GM23248 (cell line): Measurements from ENCODE around the gene DDI2. TPM values are rescaled to one million over a fixed set of nuclear protein-coding genes. Genes with fewer than 3 reads are reported as not detected.

Experiments used
- DNase-seq: peaks from one replicate; pipeline ENCODE4 v3.0.0-alpha.2; 2015
- H2AFZ ChIP-seq: fragments of 200-600 bp; sonication (generic); 2 replicates; pipeline ENCODE4 v1.6.1; 2016; ENCODE audit warnings: antibody characterized with exemption
- H3F3A ChIP-seq: fragments of 200-600 bp; sonication (generic); 2 replicates; pipeline ENCODE4 v1.6.1; 2016; ENCODE audit warnings: mild to moderate bottlenecking, antibody characterized with exemption, mixed run types; ENCODE audit not compliant: insufficient read depth
- H3K27ac ChIP-seq: fragments of 200-600 bp; sonication (generic); 2 replicates; pipeline ENCODE4 v1.5.1; 2016; ENCODE audit warnings: mild to moderate bottlenecking
- H3K27me3 ChIP-seq: fragments of 200-600 bp; sonication (generic); replicated peaks from 2 replicates; pipeline ENCODE4 v1.6.1; 2016; ENCODE audit warnings: mild to moderate bottlenecking; ENCODE audit not compliant: insufficient read depth
- H3K36me3 ChIP-seq: fragments of 200-600 bp; sonication (generic); 2 replicates; pipeline ENCODE4 v1.6.1; 2016; ENCODE audit warnings: low read depth, mild to moderate bottlenecking
- H3K4me1 ChIP-seq: fragments of 200-600 bp; sonication (generic); 2 replicates; pipeline ENCODE4 v1.6.1; 2016; ENCODE audit warnings: mild to moderate bottlenecking; ENCODE audit not compliant: insufficient read depth
- H3K4me2 ChIP-seq: fragments of 200-600 bp; sonication (generic); one replicate; pipeline ENCODE4 v1.6.1; 2016; ENCODE audit warnings: mild to moderate bottlenecking; ENCODE audit not compliant: unreplicated experiment
- H3K4me3 ChIP-seq: fragments of 200-600 bp; sonication (generic); 2 replicates; pipeline ENCODE4 v1.5.1; 2016; ENCODE audit warnings: mild to moderate bottlenecking
- H3K79me2 ChIP-seq: fragments of 200-600 bp; sonication (generic); 2 replicates; pipeline ENCODE4 v1.6.1; 2016; ENCODE audit warnings: mild to moderate bottlenecking; ENCODE audit not compliant: insufficient read depth
- H3K9ac ChIP-seq: fragments of 200-600 bp; sonication (generic); 2 replicates; pipeline ENCODE4 v1.6.1; 2016; ENCODE audit warnings: mild to moderate bottlenecking
- H3K9me2 ChIP-seq: fragments of 200-600 bp; sonication (generic); 2 replicates; pipeline ENCODE4 v1.6.1; 2016; ENCODE audit warnings: mixed run types, mild to moderate bottlenecking, moderate library complexity; ENCODE audit not compliant: insufficient read depth
- H3K9me3 ChIP-seq: fragments of 200-600 bp; sonication (generic); one replicate; pipeline ENCODE4 v1.6.1; 2017; ENCODE audit warnings: low read depth
- H4K20me1 ChIP-seq: fragments of 200-600 bp; sonication (generic); 2 replicates; pipeline ENCODE4 v1.6.0; 2016; ENCODE audit not compliant: insufficient read depth
- EZH2 ChIP-seq: fragments of 200-600 bp; sonication (generic); IDR thresholded peaks from 2 replicates; pipeline ENCODE4 v1.6.1; 2018; ENCODE audit warnings: antibody characterized with exemption, mild to moderate bottlenecking; ENCODE audit not compliant: insufficient read depth, poor library complexity, severe bottlenecking
- EZH2phosphoT487 ChIP-seq: fragments of 200-600 bp; sonication (generic); IDR thresholded peaks from 2 replicates; pipeline ENCODE4 v1.6.1; 2018; ENCODE audit warnings: antibody characterized with exemption, moderate library complexity, mild to moderate bottlenecking, low read depth; ENCODE audit not compliant: insufficient read depth
- WGBS, 2 experiments: methylation state at CpG; one replicate each; pipeline ENCODE4 v1.1.6; 2015 to 2017; ENCODE audit warnings: low lambda C conversion rate in 2 of 2, low coverage in 1 of 2; ENCODE audit errors: missing lambda C conversion rate in 2 of 2; 5-methylcytosine and 5-hydroxymethylcytosine counted together
- in situ Hi-C: fragments of 300-500 bp; cut with MboI; formaldehyde crosslinking; loops from 2 replicates; pipeline ENCODE4 v1.15.0; 2020
- polyA plus RNA-seq: library from polyadenylated mRNA; unstranded; fragments of >200 nt; fragmentation: Nextera tagmentation; extraction: Ambion mirVana; gene quantifications from 2 replicates; pipeline ENCODE4 v1.2.1, GENCODE V29; 2016
- total RNA-seq: library from RNA; depleted of rRNA; stranded (reverse); fragments of >200 nt; shearing (Covaris generic); gene quantifications from 2 replicates; pipeline ENCODE4 v1.2.3, GENCODE V29; 2014

The DDI2 gene
- total and polyA plus RNA-seq, 2 experiments from 2014 or later = 5.0 to 7.9 TPM

DNA sequence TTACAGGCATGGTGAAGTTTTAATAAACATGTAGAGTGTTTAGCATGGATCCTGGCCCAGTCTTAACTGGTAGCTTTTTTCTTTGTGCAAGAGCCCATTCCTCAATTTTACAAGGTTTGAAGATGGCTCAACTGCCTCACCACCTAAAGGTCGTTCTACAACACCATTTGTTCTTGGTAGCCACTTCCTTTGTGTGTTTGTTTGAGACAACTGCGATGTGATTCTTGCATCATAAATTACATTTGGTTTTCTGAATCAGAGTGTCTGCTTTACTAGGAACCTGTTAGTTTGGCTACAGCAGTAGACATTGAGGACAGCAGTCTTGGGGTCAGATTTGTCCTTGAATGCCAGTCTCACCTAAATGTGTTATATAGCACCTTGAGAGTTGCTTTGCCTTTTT is 70.2 kb downstream of the DDI2 start:
- Histone ChIP-seq H3K4me2 (no peak overlapping the region), H3F3A (peaks cover 11% of the 10 kb centered on the region; the same call in 1 of the 2 replicates), H3K4me1 (peaks cover 28% of the 10 kb centered on the region), H4K20me1 (peaks cover 4% of the 10 kb centered on the region; the same call in 1 of the 2 replicates), H3K36me3 (0 out of 2 replicates have a peak, but pooled peaks cover 3% of the 10 kb centered on the region), H3K79me2 (peaks cover 87% of the 10 kb centered on the region), H3K9me3 (no peaks in the 10 kb centered on the region), H3K27ac (no peak overlapping the region), H3K4me3 (no peak overlapping the region), H3K27me3 (no peaks in the 10 kb centered on the region), H2AFZ (no peak overlapping the region), H3K9ac (no peak overlapping the region), H3K9me2 (no peaks in the 10 kb centered on the region)
- TF ChIP-seq EZH2phosphoT487 = no peak
- 52 to 55% methylated on average over 2 of the region's 2 CpGs for WGBS, 2 experiments
- in situ Hi-C loops = no loop called here
- no peak for DNase-seq

DNA sequence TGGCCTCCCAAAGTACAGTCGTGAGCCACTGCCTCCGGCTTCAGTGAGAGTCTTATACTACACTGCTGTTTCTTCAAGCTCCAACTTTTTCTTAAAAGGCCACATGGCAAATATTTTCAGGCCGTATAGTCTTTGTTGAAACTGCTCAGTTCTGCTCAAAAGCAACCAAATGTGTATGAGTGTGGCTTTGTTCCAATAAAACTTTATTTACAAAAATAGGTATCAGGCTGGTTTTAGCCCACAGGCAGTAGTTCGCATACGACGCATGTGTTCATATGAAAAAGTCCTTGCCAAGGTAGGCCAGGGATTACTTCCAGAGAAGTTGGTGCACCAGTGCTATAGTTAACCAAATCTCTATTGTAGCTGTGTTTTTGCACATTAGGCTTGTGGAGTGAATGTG is 73.1 kb downstream of the DDI2 start:
- no peak overlapping the region for H3K9ac ChIP-seq
- peaks cover 100% of the 10 kb centered on the region for H3K79me2 ChIP-seq
- H4K20me1 ChIP-seq = peaks cover 4% of the 10 kb centered on the region; the same call in 1 of the 2 replicates
- no peaks in the 10 kb centered on the region for H3K27me3 ChIP-seq
- no peak overlapping the region for H2AFZ ChIP-seq
- 0 out of 2 replicates have a peak, but pooled peaks cover 3% of the 10 kb centered on the region for H3K36me3 ChIP-seq
- H3F3A ChIP-seq = 0 out of 2 replicates have a peak, but pooled peaks cover 8% of the 10 kb centered on the region
- peaks cover 26% of the 10 kb centered on the region for H3K4me1 ChIP-seq
- WGBS, 2 experiments = 97 to 99% methylated on average over 6 of the region's 6 CpGs
- H3K9me2 ChIP-seq = no peaks in the 10 kb centered on the region
- H3K9me3 ChIP-seq = no peaks in the 10 kb centered on the region
- no peak overlapping the region for H3K27ac ChIP-seq
- no peak for TF ChIP-seq EZH2
- TF ChIP-seq EZH2phosphoT487 = no peak
- in situ Hi-C loops = no loop called here
- H3K4me3 ChIP-seq = no peak overlapping the region
- H3K4me2 ChIP-seq = no peak overlapping the region
- DNase-seq = no peak

DNA sequence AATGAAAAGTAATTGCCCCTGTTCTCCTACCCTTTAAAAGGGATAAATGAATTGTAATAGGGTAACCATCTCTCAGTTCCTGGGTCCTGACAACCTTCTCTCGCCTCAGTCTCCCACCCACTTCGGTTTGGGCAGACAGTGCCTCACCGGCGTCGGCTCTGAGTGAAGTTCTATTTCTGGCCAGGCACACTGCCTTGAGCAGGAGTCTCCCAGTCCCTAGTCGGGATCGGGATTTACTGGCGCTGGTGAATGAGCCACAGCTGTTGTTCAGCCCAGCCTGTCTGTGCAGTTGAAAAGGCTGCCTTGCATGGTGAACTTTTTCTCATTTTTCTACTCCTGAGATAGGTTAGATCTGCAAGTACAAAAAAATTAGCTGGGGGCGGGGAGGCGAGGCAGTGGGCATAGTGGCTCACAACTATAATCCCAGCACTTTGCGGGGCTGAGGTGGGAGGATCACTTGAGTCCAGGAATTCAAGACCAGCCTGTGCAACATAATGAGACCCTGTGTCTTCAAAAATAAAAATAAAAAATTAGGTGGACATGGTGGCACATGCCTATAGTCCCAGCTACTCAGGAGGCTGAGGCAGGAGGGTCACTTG is 74.3 kb downstream of the DDI2 start:
- H3K9me2 ChIP-seq = no peaks in the 10 kb centered on the region
- 0 out of 2 replicates have a peak overlapping the region, but pooled peaks have one; percentile 18 for H3K9ac ChIP-seq
- 36 to 41% methylated on average over 11 of the region's 11 CpGs for WGBS, 2 experiments
- H3K36me3 ChIP-seq = 0 out of 2 replicates have a peak, but pooled peaks cover 3% of the 10 kb centered on the region
- H3K27me3 ChIP-seq = no peaks in the 10 kb centered on the region
- H3K4me2 ChIP-seq = peak overlapping the region; percentile 20
- in situ Hi-C loops = no loop called here
- peak; percentile 50 for DNase-seq
- peaks cover 100% of the 10 kb centered on the region for H3K79me2 ChIP-seq
- no peak overlapping the region for H3K4me3 ChIP-seq
- peaks cover 4% of the 10 kb centered on the region; the same call in 1 of the 2 replicates for H4K20me1 ChIP-seq
- peak overlapping the region; percentile 22; the same call in 1 of the 2 replicates for H3K27ac ChIP-seq
- TF ChIP-seq EZH2 (no peak), EZH2phosphoT487 (no peak)
- H3K4me1 ChIP-seq = peaks cover 18% of the 10 kb centered on the region
- no peaks in the 10 kb centered on the region for H3F3A ChIP-seq
- no peaks in the 10 kb centered on the region for H3K9me3 ChIP-seq
- no peak overlapping the region for H2AFZ ChIP-seq

DNA sequence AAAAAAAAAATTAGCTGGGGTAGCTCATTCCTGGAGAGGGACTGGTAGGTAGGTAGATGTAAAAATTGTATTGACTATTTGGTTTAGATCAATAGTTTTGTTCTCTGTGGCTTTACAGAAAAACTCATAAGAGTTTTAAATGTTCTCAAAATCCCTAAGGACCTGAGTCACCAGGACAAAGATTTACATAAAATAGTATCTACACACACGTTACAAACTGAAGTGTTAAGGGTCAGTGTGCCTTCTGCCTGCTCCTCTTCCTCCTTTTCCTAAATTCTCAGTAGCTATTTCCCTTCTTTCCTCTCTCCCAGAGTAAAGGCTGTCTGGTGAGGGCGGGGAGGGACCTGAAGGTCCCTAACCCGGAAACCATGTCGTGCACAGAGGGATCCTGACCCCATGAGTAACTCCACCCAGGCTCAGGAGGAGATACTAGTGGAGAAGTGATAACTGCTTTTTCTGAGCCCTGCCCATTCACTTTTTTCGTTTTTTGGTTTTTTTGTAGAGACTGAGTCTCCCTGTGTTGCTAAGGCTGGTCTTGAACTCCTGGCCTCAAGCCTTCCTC is 74.9 kb downstream of the DDI2 start:
- in situ Hi-C loops = no loop called here
- 0 out of 2 replicates have a peak, but pooled peaks cover 3% of the 10 kb centered on the region for H3K36me3 ChIP-seq
- no peaks in the 10 kb centered on the region for H3K9me2 ChIP-seq
- no peaks in the 10 kb centered on the region for H3F3A ChIP-seq
- H3K4me1 ChIP-seq = peaks cover 18% of the 10 kb centered on the region
- no peak overlapping the region for H3K4me2 ChIP-seq
- DNase-seq = peak; percentile 36
- H3K9ac ChIP-seq = no peak overlapping the region
- peaks cover 100% of the 10 kb centered on the region for H3K79me2 ChIP-seq
- no peak overlapping the region for H3K4me3 ChIP-seq
- H2AFZ ChIP-seq = no peak overlapping the region
- H3K9me3 ChIP-seq = no peaks in the 10 kb centered on the region
- H4K20me1 ChIP-seq = peaks cover 4% of the 10 kb centered on the region; the same call in 1 of the 2 replicates
- H3K27me3 ChIP-seq = no peaks in the 10 kb centered on the region
- TF ChIP-seq EZH2 (no peak), EZH2phosphoT487 (no peak)
- 88 to 91% methylated on average over 5 of the region's 5 CpGs for WGBS, 2 experiments
- H3K27ac ChIP-seq = peak overlapping the region; percentile 20; the same call in 1 of the 2 replicates
